Measurements from ENCODE around the gene TBC1D17. TPM values are rescaled to one million over a fixed set of nuclear protein-coding genes. Genes with fewer than 3 reads are reported as not detected.

Gene TBC1D17
- total and polyA plus RNA-seq, 2 of the 13 experiments (the other 11 are each of a cell fraction or from before 2014, with no cell fraction given): 9.7 to 16.9 TPM

- TF ChIP-seq HMGXB4 (CRISPR knock-in tag; IDR thresholded peaks at IDR 0.05; ENCODE audit: borderline replicate concordance in 1 of 2, low read depth in 1 of 2): no peak
- no peak for TF ChIP-seq DDIT3 (CRISPR knock-in tag; IDR thresholded peaks at IDR 0.05)
- TF ChIP-seq FOXJ3 (CRISPR knock-in tag; IDR thresholded peaks at IDR 0.05; ENCODE audit: borderline replicate concordance): no peak
- TF ChIP-seq ZBTB10 (CRISPR knock-in tag; IDR thresholded peaks at IDR 0.05; ENCODE audit: borderline replicate concordance): no peak
- no peak for TF ChIP-seq ZNF367 (CRISPR knock-in tag; IDR thresholded peaks at IDR 0.05; ENCODE audit: borderline replicate concordance)
Measured at GRCh38 chr19:49852631-49853126, 24.8 kb upstream of the TBC1D17 start (continued).

- BruUV-seq (replicated peaks): no TSS peak
- H3K4me1 ChIP-seq (ENCODE audit: insufficient read depth, low read length): peaks cover 30% of the 10 kb centered on the region
- intact Hi-C loops (cut with micrococcal nuclease; ENCODE audit: unreplicated experiment): no loop called here
- TF ChIP-seq AGO2 (optimal IDR thresholded peaks at IDR 0.05; ENCODE audit: low read depth, low read length) (peak; percentile 22), TFDP2 (CRISPR knock-in tag; IDR thresholded peaks at IDR 0.05) (no peak)
- no peak overlapping the region for H2AFZ ChIP-seq (ENCODE audit: low read length)
- WGBS (ENCODE audit: low lambda C conversion rate): 87% methylated on average over 7 of the region's 10 CpGs
- peaks cover 23% of the 10 kb centered on the region for H4K20me1 ChIP-seq (ENCODE audit: insufficient read depth, low read length)
- no peaks in the 10 kb centered on the region for H3K9me3 ChIP-seq (ENCODE audit: low read length)
- ATAC-seq: no peak
- H3K4me2 ChIP-seq (ENCODE audit: low read depth, low read length): peak overlapping the region; percentile 33; the same call in 1 of the 2 replicates
- H3K36me3 ChIP-seq (replicated peaks in 1 of 2; ENCODE audit: control insufficient read depth in 1 of 2, insufficient read depth in 2 of 2, low read length in 2 of 2): peaks cover 33 to 47% of the 10 kb centered on the region in 2 experiments; a peak in 4 of 5 replicates
- ChIA-PET CTCF (ENCODE audit: low intra/inter-chr PET ratio, low total read pairs) (no interaction called here), POLR2A (no interaction called here)
- H3K27ac ChIP-seq (ENCODE audit: extremely low read length, insufficient read depth, low read length): no peak overlapping the region
- H3K79me2 ChIP-seq (ENCODE audit: insufficient read depth, low read length): peaks cover 24% of the 10 kb centered on the region
- DNase-seq (ENCODE audit: low spot score): no peak
- no peak overlapping the region for H3K4me3 ChIP-seq (replicated peaks in 1 of 3; ENCODE audit: insufficient read depth in 1 of 3, low read depth in 2 of 3, low read length in 3 of 3)
- FAIRE-seq: no peak
- H3K27me3 ChIP-seq (ENCODE audit: control insufficient read depth in 1 of 2, insufficient read depth in 2 of 2, low read length in 2 of 2): no peaks in the 10 kb centered on the region; a peak in 1 of 5 replicates
- peak overlapping the region; percentile 1; the same call in 1 of the 2 replicates for H3K9ac ChIP-seq (ENCODE audit: insufficient read depth, low read depth, low read length)
- in situ Hi-C loops (cut with HindIII; ENCODE audit: extremely low pct_ligation_motif_present, low pct_unique_long_range_greater_than_20kb): no loop called here
Measured at GRCh38 chr19:49853852-49854377, 23.6 kb upstream of the TBC1D17 start.
